ENCODE results near the gene OLFML2A. TPM values are rescaled to one million over a fixed set of nuclear protein-coding genes. Genes with fewer than 3 reads are reported as not detected.

The OLFML2A gene
- total and polyA plus RNA-seq, 2 of the 4 experiments (the other 2 are of a cell fraction): 2.0 to 5.9 TPM

GRCh38 chr9:124739360-124739759, 37.6 kb upstream of the OLFML2A start:
- Histone ChIP-seq H3K9me3 (ENCODE audit: control insufficient read depth, insufficient read depth, low read length) (no peaks in the 10 kb centered on the region), H3K23ac (ENCODE audit: low read depth, low read length) (no peak overlapping the region), H3K4me2 (ENCODE audit: low read depth, low read length) (no peak overlapping the region), H2BK5ac (ENCODE audit: low read depth, low read length, poor library complexity, severe bottlenecking) (no peak overlapping the region), H2BK15ac (ENCODE audit: low read depth, low read length) (no peak overlapping the region), H3K79me1 (ENCODE audit: low read depth in 1 of 2, low read length in 2 of 2) (no peaks in the 10 kb centered on the region), H2AK9ac (replicated peaks; ENCODE audit: low read depth, low read length, poor library complexity) (no peak overlapping the region), H2BK20ac (ENCODE audit: low read depth, low read length) (no peak overlapping the region), H3K27me3 (ENCODE audit: control insufficient read depth, insufficient read depth, low read length) (no peaks in the 10 kb centered on the region), H4K91ac (ENCODE audit: insufficient read depth, low read depth, low read length) (no peak overlapping the region), H2AK5ac (ENCODE audit: low read depth, low read length) (no peak overlapping the region), H3K9ac (ENCODE audit: low read depth, low read length) (no peak overlapping the region), H3K4me3 (ENCODE audit: insufficient read depth, low read depth, low read length) (no peak overlapping the region), H4K8ac (ENCODE audit: low read depth in 2 of 2, low read length in 2 of 2) (no peak overlapping the region), H3K56ac (ENCODE audit: extremely low read depth, insufficient read depth, low read length) (no peak overlapping the region), H3K9me1 (ENCODE audit: insufficient read depth, low read length) (peaks cover 7% of the 10 kb centered on the region), H3K14ac (replicated peaks; ENCODE audit: low read depth, low read length) (no peak overlapping the region), H3K36me3 (ENCODE audit: control insufficient read depth, insufficient read depth, low read length) (no peaks in the 10 kb centered on the region), H4K5ac (ENCODE audit: low read depth, low read length) (no peak overlapping the region), H3K4ac (ENCODE audit: low read depth, low read length) (no peak overlapping the region), H4K20me1 (ENCODE audit: insufficient read depth, low read length) (no peaks in the 10 kb centered on the region), H3K27ac (ENCODE audit: insufficient read depth, low read length) (no peak overlapping the region), H3K4me1 (ENCODE audit: control insufficient read depth, insufficient read depth, low read length) (peaks cover 11% of the 10 kb centered on the region), H3K18ac (ENCODE audit: low read depth, low read length) (no peak overlapping the region), H2AFZ (replicated peaks; ENCODE audit: low read length, poor library complexity) (no peak overlapping the region), H2BK120ac (ENCODE audit: low read depth, low read length) (no peak overlapping the region)
- dilution Hi-C loops (cut with HindIII; ENCODE audit: low sequenced_read_pairs, unreplicated experiment) (no loop called here), in situ Hi-C loops (cut with MboI; ENCODE audit: low sequenced_read_pairs) (no loop called here), intact Hi-C loops (cut with micrococcal nuclease) (no loop called here)
- no CpG with 5 or more reads among the region's 2 CpGs for WGBS, 2 experiments (ENCODE audit: extremely low coverage in 2 of 2, insufficient read length in 1 of 2)
- ATAC-seq (ENCODE audit: low read depth) (no peak), DNase-seq (no peak)
- BruUV-seq (replicated peaks): no TSS peak
- TF ChIP-seq CTCF (conservative IDR thresholded peaks at IDR 0.05; ENCODE audit: low read depth, low read length): no peak
- no peak for TF ChIP-seq RFX5 (IDR thresholded peaks at IDR 0.05; ENCODE audit: low read depth, low read length)
- ChIA-PET POLR2A (ENCODE audit: unreplicated experiment) (no interaction called here), CTCF (no interaction called here)
